DOHH2 (cell line): ENCODE data around the gene GRK6.

Experiments used
- CTCF ChIP-seq: fragments of 200-600 bp; sonication (generic); IDR thresholded peaks from one replicate; pipeline ENCODE4 v1.5.1; 2014; ENCODE audit warnings: antibody characterized with exemption, mild to moderate bottlenecking, low read depth, low read length; ENCODE audit not compliant: poor library complexity, severe bottlenecking
- EZH2phosphoT487 ChIP-seq: fragments of 200-600 bp; sonication (generic); IDR thresholded peaks from 2 replicates; pipeline ENCODE4 v1.6.1; 2017; ENCODE audit warnings: borderline replicate concordance, mild to moderate bottlenecking, antibody characterized with exemption, low read length, moderate library complexity, mixed read lengths

DNA sequence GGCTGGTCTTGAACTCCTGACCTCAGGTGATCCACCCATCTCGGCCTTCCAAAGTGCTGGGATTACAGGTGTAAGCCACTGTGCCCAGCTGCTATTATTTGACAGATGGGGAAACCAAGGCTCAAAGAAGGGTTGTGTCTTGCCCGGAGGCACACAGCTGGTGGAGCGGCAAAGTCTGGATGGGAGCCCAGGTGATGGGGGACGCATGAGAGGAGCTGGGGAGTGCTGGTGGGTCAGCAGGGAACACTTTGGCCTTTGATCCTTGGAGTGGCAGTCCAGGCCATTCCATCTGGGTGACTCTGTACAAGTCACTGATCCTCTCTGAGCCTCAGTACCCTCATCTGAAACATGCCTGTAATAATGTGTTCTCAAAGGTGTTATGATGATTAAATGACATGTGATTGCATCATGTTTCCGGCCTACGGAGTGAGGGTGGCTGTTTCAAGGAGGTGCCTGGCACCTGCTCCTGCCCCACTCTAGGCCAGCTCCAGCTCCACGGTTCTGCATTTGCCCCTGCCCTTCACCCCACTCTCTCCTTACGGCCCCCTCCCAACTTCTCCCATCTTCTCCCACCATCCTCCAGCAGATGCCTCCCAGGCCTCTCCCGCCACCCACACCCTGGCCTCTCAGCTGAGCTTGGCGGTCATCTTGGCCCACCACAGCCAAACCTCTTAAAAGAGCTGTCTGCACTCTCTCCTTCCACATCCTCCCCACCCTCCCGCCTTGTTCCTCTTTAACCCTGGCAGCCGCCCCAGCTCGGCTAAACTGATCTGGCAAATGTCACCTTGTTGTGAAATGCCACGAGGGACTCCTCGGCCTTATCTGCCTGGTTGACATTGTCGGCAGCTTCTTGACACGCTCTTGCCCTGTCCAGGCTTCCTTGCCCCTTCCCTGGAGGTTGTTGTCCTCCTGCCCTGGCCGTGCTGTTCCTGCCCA is 52.5 kb downstream of the GRK6 start:
- TF ChIP-seq CTCF (no peak), EZH2phosphoT487 (no peak)
